ENCODE results near the gene SC5D.

DNA sequence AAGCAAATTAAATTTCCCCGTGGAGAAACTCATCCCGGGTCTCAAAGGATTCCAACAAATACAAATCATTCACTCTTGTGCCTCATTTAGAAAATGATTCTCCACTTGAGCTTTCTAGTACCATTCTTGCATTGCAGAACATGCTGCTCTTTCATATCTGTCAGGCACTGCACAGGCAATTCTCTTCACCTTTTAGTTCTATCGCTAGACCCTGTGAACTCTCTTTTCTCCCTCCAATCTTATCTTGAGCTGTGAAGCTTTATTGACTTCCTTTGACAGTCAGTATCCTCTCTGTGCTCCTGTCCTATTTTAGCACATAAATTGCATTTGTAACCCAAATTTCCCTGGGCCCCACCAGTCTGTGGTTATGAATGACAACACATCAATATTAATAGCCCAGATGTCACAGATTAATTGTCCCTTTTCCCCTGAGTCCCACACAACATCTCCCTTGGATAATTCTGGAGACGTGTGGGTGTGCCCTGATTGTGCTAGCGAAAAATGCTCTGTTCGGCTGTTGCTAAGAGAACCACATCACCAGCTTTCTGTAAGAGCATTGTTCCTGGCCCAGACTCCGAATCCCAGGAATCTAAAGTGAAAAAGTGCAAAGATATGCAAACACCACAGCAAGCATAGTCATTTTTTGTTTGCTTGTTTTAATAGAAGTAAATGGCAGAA lies 22.4 kb upstream of the SC5D start:
- TF ChIP-seq CTCF (IDR thresholded peaks at IDR 0.05; ENCODE audit: low read depth, low read length) (no peak), POLR2A (IDR thresholded peaks at IDR 0.05; ENCODE audit: extremely low read depth, insufficient read length) (no peak), MAX (IDR thresholded peaks at IDR 0.05; ENCODE audit: low read depth, low read length) (no peak), MYC (IDR thresholded peaks at IDR 0.05; ENCODE audit: low read depth, low read length) (no peak)
